Measurements from ENCODE around the gene GPAT2. TPM values are rescaled to one million over a fixed set of nuclear protein-coding genes. Genes with fewer than 3 reads are reported as not detected.
"Not testable (repeated sequence)": the region's sequence is repeated elsewhere in the genome, so short reads cannot be mapped to it uniquely, and the experiment has no call there.

The GPAT2 gene
- total and polyA plus RNA-seq, 2 of the 4 experiments (the other 2 are of a cell fraction), result 0.36 to 0.53 TPM

DNA sequence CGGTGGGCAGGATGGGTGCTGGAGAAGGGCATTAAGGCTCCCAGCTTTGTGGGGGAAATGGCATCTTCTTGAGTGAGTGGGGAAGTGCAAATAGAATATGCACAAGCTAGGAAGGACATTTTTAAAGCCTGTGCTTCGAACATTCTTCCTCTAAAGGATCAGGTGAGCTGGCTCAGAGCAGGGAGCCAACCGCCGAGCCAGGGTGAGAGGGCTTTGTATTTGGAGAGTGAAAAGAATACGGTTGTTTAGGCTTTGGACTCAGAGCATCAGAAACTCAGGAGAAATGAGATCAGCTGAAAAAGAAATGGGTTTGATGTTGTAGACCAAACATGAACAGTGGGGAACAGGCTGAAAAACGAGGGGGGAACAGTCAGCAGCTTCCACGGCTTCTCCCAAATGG, 19.8 kb upstream of the GPAT2 start:
- H3K4me2 ChIP-seq (ENCODE audit: low read depth, low read length); POLR2A ChIA-PET (ENCODE audit: unreplicated experiment); H3K4me1 ChIP-seq (ENCODE audit: control insufficient read depth, insufficient read depth, low read length); H3K9ac ChIP-seq (ENCODE audit: low read depth, low read length); dilution Hi-C loops (cut with HindIII; ENCODE audit: low sequenced_read_pairs, unreplicated experiment); H2BK5ac ChIP-seq (ENCODE audit: low read depth, low read length, poor library complexity, severe bottlenecking); H3K27ac ChIP-seq (ENCODE audit: insufficient read depth, low read length); H2BK20ac ChIP-seq (ENCODE audit: low read depth, low read length); H4K5ac ChIP-seq (ENCODE audit: low read depth, low read length); ATAC-seq (ENCODE audit: low read depth); DNase-seq; H3K14ac ChIP-seq (replicated peaks; ENCODE audit: low read depth, low read length); H3K4ac ChIP-seq (ENCODE audit: low read depth, low read length); H3K9me1 ChIP-seq (ENCODE audit: insufficient read depth, low read length); H4K91ac ChIP-seq (ENCODE audit: insufficient read depth, low read depth, low read length); intact Hi-C loops (cut with micrococcal nuclease); H3K23ac ChIP-seq (ENCODE audit: low read depth, low read length); H4K8ac ChIP-seq (ENCODE audit: low read depth in 2 of 2, low read length in 2 of 2); H3K27me3 ChIP-seq (ENCODE audit: control insufficient read depth, insufficient read depth, low read length); H4K20me1 ChIP-seq (ENCODE audit: insufficient read depth, low read length); BruUV-seq (replicated peaks); H2AFZ ChIP-seq (replicated peaks; ENCODE audit: low read length, poor library complexity); H3K56ac ChIP-seq (ENCODE audit: extremely low read depth, insufficient read depth, low read length); H3K79me1 ChIP-seq (ENCODE audit: low read depth in 1 of 2, low read length in 2 of 2); H2BK120ac ChIP-seq (ENCODE audit: low read depth, low read length); H3K36me3 ChIP-seq (ENCODE audit: control insufficient read depth, insufficient read depth, low read length); H3K9me3 ChIP-seq (ENCODE audit: control insufficient read depth, insufficient read depth, low read length); H2AK5ac ChIP-seq (ENCODE audit: low read depth, low read length); H3K18ac ChIP-seq (ENCODE audit: low read depth, low read length); CTCF ChIA-PET; H3K4me3 ChIP-seq (ENCODE audit: insufficient read depth, low read depth, low read length); H2BK15ac ChIP-seq (ENCODE audit: low read depth, low read length); H2AK9ac ChIP-seq (replicated peaks; ENCODE audit: low read depth, low read length, poor library complexity): not testable (repeated sequence)
- WGBS, 2 experiments (ENCODE audit: extremely low coverage in 2 of 2, insufficient read length in 1 of 2), result no CpG with 5 or more reads among the region's 7 CpGs
- in situ Hi-C loops (cut with MboI; ENCODE audit: low sequenced_read_pairs), result loop anchor here (25.0 kb wide), 1 partner anchor 1608 kb away; the partner anchor contains the start of genes ACTR1B and C2orf92

DNA sequence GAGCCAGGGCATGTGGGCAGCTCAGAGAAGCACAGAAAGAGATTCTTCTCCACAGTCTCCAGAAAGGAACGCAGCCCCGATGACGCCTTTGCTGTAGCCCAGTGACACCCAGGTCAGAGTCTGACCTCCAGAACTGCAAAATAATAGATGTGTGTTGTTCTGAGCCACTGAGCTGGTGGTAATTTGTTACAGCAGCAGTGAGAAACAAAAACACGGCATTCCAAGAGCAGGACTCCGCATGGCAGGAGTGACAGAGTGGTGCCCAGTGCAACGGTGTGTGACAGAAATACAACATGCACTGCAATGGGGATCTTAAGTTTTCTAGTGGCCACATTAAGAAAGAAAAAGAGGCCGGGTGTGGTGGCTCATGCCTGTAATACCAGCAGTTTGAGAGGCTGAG, 18.7 kb upstream of the GPAT2 start:
- intact Hi-C loops (cut with micrococcal nuclease); H3K36me3 ChIP-seq (ENCODE audit: control insufficient read depth, insufficient read depth, low read length); H2AK9ac ChIP-seq (replicated peaks; ENCODE audit: low read depth, low read length, poor library complexity); CTCF ChIA-PET; H4K20me1 ChIP-seq (ENCODE audit: insufficient read depth, low read length); H2BK20ac ChIP-seq (ENCODE audit: low read depth, low read length); H3K18ac ChIP-seq (ENCODE audit: low read depth, low read length); POLR2A ChIA-PET (ENCODE audit: unreplicated experiment); H2BK15ac ChIP-seq (ENCODE audit: low read depth, low read length); H3K23ac ChIP-seq (ENCODE audit: low read depth, low read length); BruUV-seq (replicated peaks); H4K91ac ChIP-seq (ENCODE audit: insufficient read depth, low read depth, low read length); H3K9me3 ChIP-seq (ENCODE audit: control insufficient read depth, insufficient read depth, low read length); H3K56ac ChIP-seq (ENCODE audit: extremely low read depth, insufficient read depth, low read length); H2AFZ ChIP-seq (replicated peaks; ENCODE audit: low read length, poor library complexity); H3K4me2 ChIP-seq (ENCODE audit: low read depth, low read length); H4K8ac ChIP-seq (ENCODE audit: low read depth in 2 of 2, low read length in 2 of 2); H3K27me3 ChIP-seq (ENCODE audit: control insufficient read depth, insufficient read depth, low read length); H2AK5ac ChIP-seq (ENCODE audit: low read depth, low read length); ATAC-seq (ENCODE audit: low read depth); DNase-seq; H3K14ac ChIP-seq (replicated peaks; ENCODE audit: low read depth, low read length); H3K4me3 ChIP-seq (ENCODE audit: insufficient read depth, low read depth, low read length); H4K5ac ChIP-seq (ENCODE audit: low read depth, low read length); H3K9me1 ChIP-seq (ENCODE audit: insufficient read depth, low read length); dilution Hi-C loops (cut with HindIII; ENCODE audit: low sequenced_read_pairs, unreplicated experiment); H2BK5ac ChIP-seq (ENCODE audit: low read depth, low read length, poor library complexity, severe bottlenecking); H2BK120ac ChIP-seq (ENCODE audit: low read depth, low read length); H3K79me1 ChIP-seq (ENCODE audit: low read depth in 1 of 2, low read length in 2 of 2); H3K4me1 ChIP-seq (ENCODE audit: control insufficient read depth, insufficient read depth, low read length); H3K9ac ChIP-seq (ENCODE audit: low read depth, low read length); H3K4ac ChIP-seq (ENCODE audit: low read depth, low read length); H3K27ac ChIP-seq (ENCODE audit: insufficient read depth, low read length): not testable (repeated sequence)
- in situ Hi-C loops (cut with MboI; ENCODE audit: low sequenced_read_pairs), result loop anchor here (25.0 kb wide), 1 partner anchor 1609 kb away; the partner anchor contains the start of genes ACTR1B and C2orf92
- no CpG with 5 or more reads among the region's 7 CpGs for WGBS, 2 experiments (ENCODE audit: extremely low coverage in 2 of 2, insufficient read length in 1 of 2)

Measured in IMR-90 (cell line).